Osteocyte (in vitro differentiated cells): ENCODE measurements around the gene MON2. TPM values are rescaled to one million over a fixed set of nuclear protein-coding genes. Genes with fewer than 3 reads are reported as not detected.
"Not testable (repeated sequence)": the region's sequence is repeated elsewhere in the genome, so short reads cannot be mapped to it uniquely, and the experiment has no call there.

Source experiments
- DNase-seq: peaks from one replicate; pipeline ENCODE4 v3.0.0; 2021; ENCODE audit warnings: mixed read lengths; ENCODE audit not compliant: unreplicated experiment; ENCODE audit errors: extremely low spot score
- H3K27ac Mint-ChIP-seq: one replicate; pipeline ENCODE4 v1.8.0; 2021; ENCODE audit warnings: mild to moderate bottlenecking, mixed read lengths; ENCODE audit not compliant: unreplicated experiment
- H3K27me3 Mint-ChIP-seq: one replicate; pipeline ENCODE4 v1.8.0; 2021; ENCODE audit warnings: mixed read lengths; ENCODE audit not compliant: unreplicated experiment
- H3K36me3 Mint-ChIP-seq: one replicate; pipeline ENCODE4 v1.8.0; 2021; ENCODE audit warnings: mixed read lengths; ENCODE audit not compliant: unreplicated experiment
- H3K4me1 Mint-ChIP-seq: one replicate; pipeline ENCODE4 v1.8.0; 2021; ENCODE audit warnings: mixed read lengths; ENCODE audit not compliant: unreplicated experiment
- H3K4me3 Mint-ChIP-seq: one replicate; pipeline ENCODE4 v1.8.0; 2021; ENCODE audit warnings: mild to moderate bottlenecking, moderate library complexity, mixed read lengths; ENCODE audit not compliant: unreplicated experiment
- H3K9me3 Mint-ChIP-seq: one replicate; pipeline ENCODE4 v1.8.0; 2021; ENCODE audit warnings: mixed read lengths; ENCODE audit not compliant: unreplicated experiment
- CTCF ChIP-seq: fragments of 200-600 bp; sonication (generic); IDR thresholded peaks from 2 replicates; pipeline ENCODE4 v1.5.0; 2021; ENCODE audit warnings: antibody characterized with exemption, mild to moderate bottlenecking, moderate library complexity
- total RNA-seq: library from RNA; stranded (reverse); gene quantifications from 2 replicates; pipeline ENCODE4 v1.2.1, GENCODE V29; 2021

Gene MON2
- total RNA-seq, 1 donor from 2014 or later: 53.4 TPM

DNA sequence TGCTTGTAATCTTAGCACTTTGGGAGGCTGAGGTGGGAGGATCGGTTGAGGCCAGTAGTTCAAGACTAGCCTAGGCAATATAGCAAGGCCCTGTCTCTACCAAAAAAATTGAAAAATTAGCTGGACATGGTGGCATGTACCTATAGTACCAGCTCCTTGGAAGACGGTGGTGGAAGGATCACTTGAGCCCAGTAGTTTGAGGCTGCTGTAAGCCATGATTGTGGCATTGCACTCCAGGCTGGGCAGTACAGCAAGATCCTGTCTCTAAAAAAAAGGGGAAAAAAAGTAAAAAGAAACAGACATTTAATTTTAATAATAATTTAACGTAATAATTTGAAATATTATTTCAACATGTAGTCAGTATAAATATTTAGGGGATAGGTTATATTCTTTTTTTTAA, 16.1 kb downstream of the MON2 start:
- TF ChIP-seq CTCF: no peak
- Mint-ChIP-seq H3K36me3 (peaks cover 23% of the 10 kb centered on the region), H3K9me3 (no peaks in the 10 kb centered on the region), H3K27ac (peak overlapping the region; percentile 34), H3K27me3 (no peaks in the 10 kb centered on the region), H3K4me1 (peaks cover 2% of the 10 kb centered on the region), H3K4me3 (no peak overlapping the region)
- DNase-seq: no peak

GRCh38 chr12:62484233-62484632, 17.6 kb downstream of the MON2 start:
- H3K27ac Mint-ChIP-seq: no peak overlapping the region
- H3K4me3 Mint-ChIP-seq: no peak overlapping the region
- no peaks in the 10 kb centered on the region for H3K27me3 Mint-ChIP-seq
- DNase-seq: no peak
- H3K9me3 Mint-ChIP-seq: no peaks in the 10 kb centered on the region
- peaks cover 2% of the 10 kb centered on the region for H3K4me1 Mint-ChIP-seq
- H3K36me3 Mint-ChIP-seq: peaks cover 16% of the 10 kb centered on the region
- no peak for TF ChIP-seq CTCF

DNA sequence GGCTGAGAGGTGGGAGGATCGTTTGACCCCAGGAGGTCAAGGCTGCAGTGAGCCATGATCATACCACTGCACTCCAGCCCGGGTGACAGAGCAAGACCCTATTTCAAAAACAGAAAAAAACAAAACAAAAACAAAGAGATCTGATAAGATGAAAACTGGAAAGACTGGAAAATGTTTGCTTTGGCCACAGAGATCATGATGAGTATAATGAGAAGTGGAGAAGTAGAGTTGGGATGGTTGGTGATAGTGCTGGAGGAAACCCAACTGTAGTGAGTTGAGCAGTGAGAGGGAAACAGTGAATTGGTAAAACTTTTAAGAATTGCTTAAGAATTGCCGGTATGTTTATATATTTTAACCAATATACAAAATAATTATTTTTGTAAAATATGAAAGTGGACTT, 39.2 kb downstream of the MON2 start:
- no peak overlapping the region for H3K4me3 Mint-ChIP-seq
- peak overlapping the region; percentile 21 for H3K27ac Mint-ChIP-seq
- DNase-seq: no peak
- H3K9me3 Mint-ChIP-seq: peaks cover 7% of the 10 kb centered on the region
- H3K36me3 Mint-ChIP-seq: peaks cover 54% of the 10 kb centered on the region
- peaks cover 4% of the 10 kb centered on the region for H3K4me1 Mint-ChIP-seq
- H3K27me3 Mint-ChIP-seq: no peaks in the 10 kb centered on the region
- TF ChIP-seq CTCF: no peak

DNA sequence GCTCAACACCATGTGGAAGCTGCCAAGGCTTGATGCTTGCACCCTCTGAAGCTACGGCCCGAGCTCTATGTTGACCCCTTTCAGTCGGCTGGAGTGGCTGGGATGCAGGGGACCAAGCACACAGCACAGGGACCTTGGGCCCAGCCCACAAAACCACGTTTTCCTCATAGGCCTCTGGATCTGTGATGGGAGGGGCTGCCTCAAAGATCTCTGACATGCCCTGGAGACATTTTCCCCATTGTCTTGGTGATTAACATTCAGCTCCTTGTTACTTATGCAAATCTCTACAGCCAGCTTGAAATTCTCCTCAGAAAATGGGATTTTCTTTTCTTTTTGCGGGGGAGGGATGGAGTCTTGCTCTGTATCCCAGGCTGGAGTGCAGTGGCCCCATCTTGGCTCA, 46.3 kb downstream of the MON2 start:
- no peak overlapping the region for H3K27ac Mint-ChIP-seq

DNA sequence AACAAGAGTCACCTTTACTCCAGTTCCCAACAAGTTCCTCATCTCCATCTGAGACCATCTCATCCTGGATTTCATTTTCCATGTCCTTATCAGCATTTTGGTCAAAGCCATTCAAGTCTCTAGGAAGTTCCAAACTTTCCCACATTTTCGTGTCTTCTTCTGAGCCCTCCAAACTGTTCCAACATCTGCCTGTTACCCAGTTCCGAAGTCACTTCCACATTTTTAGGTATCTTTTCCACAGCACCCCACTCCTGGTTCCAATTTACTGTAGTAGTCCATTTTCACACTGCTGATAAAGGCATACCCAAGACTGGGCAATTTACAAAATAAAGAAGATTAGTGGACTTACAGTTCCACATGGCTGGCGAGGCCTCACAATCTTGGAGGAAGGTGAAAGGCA, 47.5 kb downstream of the MON2 start:
- not testable (repeated sequence) for H3K27ac Mint-ChIP-seq, H3K4me1 Mint-ChIP-seq, DNase-seq, H3K27me3 Mint-ChIP-seq, H3K4me3 Mint-ChIP-seq
- Mint-ChIP-seq H3K9me3 (peaks cover 27% of the 10 kb centered on the region), H3K36me3 (peaks cover 48% of the 10 kb centered on the region)

More for the DNA sequence above, 46.3 kb downstream of the MON2 start:
- TF ChIP-seq CTCF: no peak
- Mint-ChIP-seq H3K4me3 (no peak overlapping the region), H3K4me1 (no peaks in the 10 kb centered on the region), H3K36me3 (peaks cover 50% of the 10 kb centered on the region), H3K27me3 (no peaks in the 10 kb centered on the region), H3K9me3 (peaks cover 27% of the 10 kb centered on the region)
- no peak for DNase-seq

DNA sequence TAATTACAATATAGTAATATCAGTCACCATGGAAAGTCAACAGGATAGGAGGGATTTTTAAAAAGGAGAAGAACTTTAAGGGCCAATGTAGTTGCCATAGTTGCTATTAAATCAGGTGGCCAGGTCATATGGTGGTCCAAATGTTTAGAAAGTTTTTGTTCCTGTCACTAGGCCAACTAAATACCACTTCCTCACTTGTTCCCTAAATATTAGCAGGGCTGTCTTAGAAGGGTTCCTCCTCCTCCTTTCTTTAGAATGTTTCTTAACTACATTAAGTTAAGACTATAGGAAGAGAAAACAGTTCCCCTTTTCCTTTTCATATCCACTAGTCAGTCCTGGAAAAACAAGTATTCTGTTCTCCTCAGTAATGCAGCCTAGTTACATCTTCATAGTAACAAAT, 50.3 kb downstream of the MON2 start:
- Mint-ChIP-seq H3K27me3 (no peaks in the 10 kb centered on the region), H3K4me1 (no peaks in the 10 kb centered on the region), H3K27ac (no peak overlapping the region), H3K9me3 (peaks cover 10% of the 10 kb centered on the region), H3K4me3 (no peak overlapping the region), H3K36me3 (peaks cover 29% of the 10 kb centered on the region)
- no peak for TF ChIP-seq CTCF
- no peak for DNase-seq
